H1 (cell line): ENCODE measurements around the gene ZNF385D. TPM values are rescaled to one million over a fixed set of nuclear protein-coding genes. Genes with fewer than 3 reads are reported as not detected.

ENCODE experiments used
- CTCF ChIA-PET: fragments of 300-600 bp; sonication (Branson Sonifier 250); formaldehyde crosslinking; loops from one replicate; lab custom pipeline; 2021; ENCODE audit not compliant: partially characterized antibody; lab: Charles Lee
- POLR2A ChIA-PET: fragments of 300-600 bp; sonication (Branson Sonifier 250); formaldehyde crosslinking; loops from one replicate; lab custom pipeline; 2021; ENCODE audit warnings: inconsistent platforms; ENCODE audit not compliant: partially characterized antibody; lab: Charles Lee
- DNase-seq, 2 experiments: peaks; one replicate each; pipeline versions ENCODE4 v3.0.0 to v3.0.0-alpha.2; 2010 to 2022; ENCODE audit warnings: low spot score in 2 of 2, low read depth in 1 of 2, mixed read lengths in 1 of 2
- FAIRE-seq: peaks from 2 replicates; lab custom pipeline; 2011; peaks lifted over from hg19 to GRCh38; lab: Jason Lieb, UNC
- H2AFZ ChIP-seq: 2 replicates; pipeline ENCODE4 v1.8.1; 2012; ENCODE audit warnings: low read length, inconsistent platforms
- H2AK5ac ChIP-seq: 2 replicates; pipeline ENCODE4 v1.6.1; 2013; ENCODE audit warnings: low read depth, low read length
- H2BK120ac ChIP-seq: replicated peaks from 2 replicates; pipeline ENCODE3; 2013; ENCODE audit warnings: low read depth, low read length, inconsistent platforms
- H2BK12ac ChIP-seq: 2 replicates; pipeline ENCODE4 v1.6.1; 2013; ENCODE audit warnings: low read depth, low read length
- H2BK15ac ChIP-seq: 2 replicates; pipeline ENCODE4 v1.6.1; 2013; ENCODE audit warnings: low read length
- H2BK20ac ChIP-seq: 2 replicates; pipeline ENCODE4 v1.6.1; 2013; ENCODE audit warnings: low read length
- H2BK5ac ChIP-seq: 2 replicates; pipeline ENCODE4 v1.6.1; 2013; ENCODE audit warnings: low read depth, low read length
- H3K14ac ChIP-seq: 2 replicates; pipeline ENCODE4 v1.6.1; 2013; ENCODE audit warnings: inconsistent platforms; ENCODE audit not compliant: insufficient read length
- H3K18ac ChIP-seq: 2 replicates; pipeline ENCODE4 v1.6.1; 2013; ENCODE audit warnings: low read length; ENCODE audit errors: extremely low read depth
- H3K23ac ChIP-seq: 2 replicates; pipeline ENCODE4 v1.6.1; 2013; ENCODE audit warnings: inconsistent platforms; ENCODE audit not compliant: insufficient read length
- H3K23me2 ChIP-seq: 2 replicates; pipeline ENCODE4 v1.6.1; 2013; ENCODE audit warnings: low read depth, low read length
- H3K27ac ChIP-seq: 2 replicates; pipeline ENCODE4 v1.6.1; 2011; ENCODE audit warnings: low read depth, low read length, inconsistent platforms
- H3K27me3 ChIP-seq, 4 experiments: replicated peaks in 1 of 4; 1 replicate in 1 of 4; 2 replicates in 3 of 4; pipeline versions ENCODE4 v1.6.1 to v1.8.1; 2011 to 2013; ENCODE audit warnings: low read length in 3 of 4, mild to moderate bottlenecking in 3 of 4, inconsistent platforms in 2 of 4, mixed read lengths in 2 of 4, moderate library complexity in 1 of 4; ENCODE audit not compliant: control insufficient read depth in 3 of 4, insufficient read depth in 3 of 4; ENCODE audit errors: extremely low read depth in 1 of 4
- H3K36me3 ChIP-seq, 4 experiments: 2 replicates each; pipeline versions ENCODE4 v1.6.1 to v1.8.1; 2011 to 2013; ENCODE audit warnings: mild to moderate bottlenecking in 4 of 4, low read length in 3 of 4, moderate library complexity in 2 of 4, control low read depth in 1 of 4, inconsistent platforms in 1 of 4; ENCODE audit not compliant: insufficient read depth in 4 of 4, control insufficient read depth in 2 of 4
- H3K4ac ChIP-seq: replicated peaks from 2 replicates; pipeline ENCODE3; 2013; ENCODE audit warnings: low read length, low read depth, mixed read lengths, inconsistent platforms; ENCODE audit not compliant: insufficient read length
- H3K4me1 ChIP-seq, 4 experiments: replicated peaks in 1 of 4; 1 replicate in 1 of 4; 2 replicates in 3 of 4; pipeline versions ENCODE4 v1.6.1 to v1.8.1; 2011 to 2013; ENCODE audit warnings: low read length in 3 of 4, inconsistent platforms in 2 of 4, mixed read lengths in 1 of 4; ENCODE audit not compliant: insufficient read depth in 4 of 4, control insufficient read depth in 3 of 4
- H3K4me2 ChIP-seq, 2 experiments: 2 replicates each; pipeline versions ENCODE4 v1.6.1 to v1.8.1; 2011 to 2013; ENCODE audit warnings: low read depth in 2 of 2, low read length in 2 of 2, control low read depth in 1 of 2, inconsistent platforms in 1 of 2, mild to moderate bottlenecking in 1 of 2; ENCODE audit not compliant: insufficient read depth in 1 of 2
- H3K4me3 ChIP-seq, 4 experiments: fragments of 200-600, 300-600 bp in 1 of 4; sonication (generic), shearing (Covaris generic), sonication (Bioruptor Twin) in 1 of 4; 2 replicates each; pipeline versions ENCODE4 v1.5.1 to v1.8.1; 2011 to 2016; ENCODE audit warnings: low read length in 4 of 4, low read depth in 3 of 4, control low read depth in 2 of 4, inconsistent platforms in 2 of 4, mild to moderate bottlenecking in 2 of 4, mixed read lengths in 1 of 4, moderate library complexity in 1 of 4; ENCODE audit not compliant: insufficient read depth in 2 of 4; ENCODE audit errors: extremely low read depth in 1 of 4
- H3K56ac ChIP-seq: replicated peaks from 2 replicates; pipeline ENCODE3; 2013; ENCODE audit warnings: low read depth, mild to moderate bottlenecking, mixed read lengths, low read length, inconsistent platforms; ENCODE audit not compliant: insufficient read length
- H3K79me1 ChIP-seq: 2 replicates; pipeline ENCODE4 v1.6.1; 2013; ENCODE audit warnings: low read depth, low read length, control low read depth
- H3K79me2 ChIP-seq, 2 experiments: 2 replicates each; pipeline versions ENCODE4 v1.6.1 to v1.8.1; 2012 to 2013; ENCODE audit warnings: low read length in 2 of 2, mild to moderate bottlenecking in 2 of 2, inconsistent platforms in 1 of 2; ENCODE audit not compliant: insufficient read depth in 2 of 2, control insufficient read depth in 1 of 2
- H3K9ac ChIP-seq, 4 experiments: replicated peaks in 1 of 4; 1 replicate in 1 of 4; 2 replicates in 3 of 4; pipeline versions ENCODE4 v1.6.1 to v1.8.1; 2011 to 2013; ENCODE audit warnings: low read depth in 3 of 4, low read length in 3 of 4, control low read depth in 2 of 4, mild to moderate bottlenecking in 2 of 4, moderate library complexity in 2 of 4, inconsistent platforms in 1 of 4; ENCODE audit errors: extremely low read depth in 1 of 4
- H3K9me3 ChIP-seq, 2 experiments: 2 replicates each; pipeline versions ENCODE4 v1.6.1 to v1.8.1; 2012 to 2013; ENCODE audit warnings: mild to moderate bottlenecking in 2 of 2, moderate library complexity in 2 of 2, control low read depth in 1 of 2, inconsistent platforms in 1 of 2, low read depth in 1 of 2, low read length in 1 of 2, mixed read lengths in 1 of 2; ENCODE audit not compliant: insufficient read depth in 2 of 2
- H4K20me1 ChIP-seq, 2 experiments: replicated peaks in 1 of 2; 2 replicates each; pipeline versions ENCODE3 to v1.8.1; 2011 to 2013; ENCODE audit warnings: inconsistent platforms in 2 of 2, low read length in 2 of 2, mild to moderate bottlenecking in 1 of 2; ENCODE audit not compliant: insufficient read depth in 2 of 2, control insufficient read depth in 1 of 2
- H4K5ac ChIP-seq: 2 replicates; pipeline ENCODE4 v1.6.1; 2013; ENCODE audit warnings: low read length, low read depth, mixed read lengths, inconsistent platforms; ENCODE audit not compliant: insufficient read length
- H4K8ac ChIP-seq: 2 replicates; pipeline ENCODE4 v1.8.0; 2013; ENCODE audit warnings: mild to moderate bottlenecking, moderate library complexity, low read length, inconsistent platforms; ENCODE audit not compliant: insufficient read depth; ENCODE audit errors: extremely low read depth
- H4K91ac ChIP-seq: replicated peaks from 2 replicates; pipeline ENCODE3; 2013; ENCODE audit warnings: low read length, mixed read lengths, inconsistent platforms; ENCODE audit not compliant: insufficient read length
- BRCA1 ChIP-seq: IDR thresholded peaks from 2 replicates; pipeline ENCODE4 v1.6.1; 2012; ENCODE audit warnings: low read depth, low read length, improper control_type of control experiment
- CHD1 ChIP-seq: IDR thresholded peaks from 2 replicates; pipeline ENCODE4 v1.6.1; 2012; ENCODE audit warnings: low read depth, low read length, improper control_type of control experiment
- CREB1 ChIP-seq: IDR thresholded peaks from 2 replicates; pipeline ENCODE4 v1.6.1; 2012; ENCODE audit warnings: inconsistent platforms
- CTBP2 ChIP-seq: IDR thresholded peaks from 2 replicates; pipeline ENCODE4 v1.7.0; 2011; ENCODE audit warnings: borderline replicate concordance, mild to moderate bottlenecking, moderate library complexity, mixed read lengths, low read length; ENCODE audit not compliant: insufficient read depth, insufficient read length
- HDAC6 ChIP-seq: IDR thresholded peaks from one replicate; pipeline ENCODE4 v1.7.1; 2012; ENCODE audit warnings: low read depth, mild to moderate bottlenecking, inconsistent platforms, low read length, moderate library complexity
- MAFK ChIP-seq: IDR thresholded peaks from 2 replicates; pipeline ENCODE4 v1.6.1; 2012; ENCODE audit warnings: low read depth, mild to moderate bottlenecking, improper control_type of control experiment, low read length
- POLR2AphosphoS5 ChIP-seq: IDR thresholded peaks from 2 replicates; pipeline ENCODE4 v1.6.1; 2011; ENCODE audit warnings: low read depth, low read length
- RAD21 ChIP-seq, 2 experiments: IDR thresholded peaks in 1 of 2; conservative IDR thresholded peaks in 1 of 2; 2 replicates each; pipeline ENCODE4 v1.6.1; 2011; ENCODE audit warnings: low read depth in 2 of 2, low read length in 2 of 2, improper control_type of control experiment in 1 of 2, inconsistent platforms in 1 of 2, mild to moderate bottlenecking in 1 of 2, moderate library complexity in 1 of 2
- RBBP5 ChIP-seq: IDR thresholded peaks from 2 replicates; pipeline ENCODE4 v1.7.1; 2012; ENCODE audit warnings: low read depth, mild to moderate bottlenecking, inconsistent platforms, low read length, moderate library complexity, borderline replicate concordance
- TBP ChIP-seq: IDR thresholded peaks from 2 replicates; pipeline ENCODE4 v1.6.1; 2011; ENCODE audit warnings: low read depth, low read length, improper control_type of control experiment
- YY1 ChIP-seq: IDR thresholded peaks from 2 replicates; pipeline ENCODE4 v1.6.1; 2011; ENCODE audit warnings: low read depth, mild to moderate bottlenecking, low read length
- WGBS, 2 experiments: shearing (Covaris generic) in 1 of 2; methylation state at CpG; one replicate each; pipeline versions ENCODE4 v1.1.6 to v1.1.7; 2013 to 2015; ENCODE audit warnings: low lambda C conversion rate in 2 of 2, mixed read lengths in 2 of 2, inconsistent platforms in 1 of 2, low coverage in 1 of 2, missing lambda C conversion rate in 1 of 2; ENCODE audit not compliant: insufficient replicate concordance in 2 of 2, insufficient coverage in 1 of 2, insufficient read length in 1 of 2; ENCODE audit errors: extremely low coverage in 1 of 2, missing lambda C conversion rate in 1 of 2; 5-methylcytosine and 5-hydroxymethylcytosine counted together
- polyA plus RNA-seq, 7 experiments: library from polyadenylated mRNA; depleted of rRNA in 3 of 7; stranded (reverse) in 5 of 7; unstranded in 2 of 7; fragments of >200 nt in 5 of 7; fragments of 200-250 nt in 2 of 7; gene quantifications; 1 replicate in 5 of 7; 2 replicates in 1 of 7; 4 replicates in 1 of 7; pipeline versions ENCODE4 v1.2.1 to v1.2.3, GENCODE V29; 2011 to 2013; ENCODE audit warnings: missing spikeins in 2 of 7, mixed read lengths in 2 of 7
- total RNA-seq: library from RNA; stranded (reverse); fragmentation: NEBNext Ultra II Directional; extraction: Animal tissue kit (Norgen Biotek cat#: 25700); gene quantifications from 2 replicates; pipeline ENCODE4 v1.2.1, GENCODE V29; 2021

ZNF385D gene
- total and polyA plus RNA-seq, 2 of the 8 experiments (the other 6 are each of a cell fraction or from before 2014, with no cell fraction given): 5.9 to 10.8 TPM

DNA sequence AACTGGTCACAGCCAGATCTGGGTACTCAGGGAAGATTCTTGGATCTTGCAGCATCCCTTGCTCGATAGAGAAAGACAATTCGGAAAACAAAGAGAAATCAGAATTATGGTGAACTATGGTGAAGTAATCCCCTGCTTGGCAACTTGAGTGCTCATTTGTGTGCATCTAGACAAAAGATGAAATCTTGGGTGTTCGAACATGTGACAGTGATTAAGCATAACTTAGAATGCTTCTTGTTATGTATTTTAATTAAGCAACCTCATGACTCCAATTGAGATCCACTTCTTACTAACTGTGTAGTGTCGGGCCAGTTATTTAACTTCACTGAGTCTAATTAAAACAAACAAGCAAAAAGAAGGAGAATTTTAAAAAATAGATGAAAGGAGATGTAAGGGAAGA lies 56.5 kb downstream of the ZNF385D start:
- Histone ChIP-seq H3K18ac (no peak overlapping the region), H3K79me2 (no peaks in the 10 kb centered on the region), H2BK5ac (no peak overlapping the region), H3K9me3 (no peaks in the 10 kb centered on the region), H2AK5ac (no peak overlapping the region), H3K4me3 (no peak overlapping the region), H2AFZ (no peak overlapping the region), H2BK12ac (no peak overlapping the region), H3K36me3 (no peaks in the 10 kb centered on the region), H3K23me2 (no peaks in the 10 kb centered on the region), H3K23ac (no peak overlapping the region), H3K56ac (no peak overlapping the region), H2BK15ac (no peak overlapping the region), H3K9ac (no peak overlapping the region), H3K4me2 (no peak overlapping the region), H3K4me1 (no peaks in the 10 kb centered on the region), H4K5ac (no peak overlapping the region), H4K91ac (no peak overlapping the region), H3K14ac (no peak overlapping the region), H3K27ac (no peak overlapping the region), H3K27me3 (no peaks in the 10 kb centered on the region), H2BK120ac (no peak overlapping the region), H3K79me1 (no peaks in the 10 kb centered on the region), H3K4ac (no peak overlapping the region), H2BK20ac (no peak overlapping the region), H4K20me1 (no peaks in the 10 kb centered on the region), H4K8ac (no peak overlapping the region)
- CTCF ChIA-PET: no interaction called here
- no peak for DNase-seq
- WGBS, 2 experiments: 88% methylated on average over 4 of the region's 4 CpGs; no CpG with 5 or more reads in 1 of the 2 experiments
- FAIRE-seq: no peak
- POLR2A ChIA-PET: no interaction called here
- TF ChIP-seq RAD21 (IDR thresholded peaks at IDR 0.05 in 1 of 2, conservative IDR thresholded peaks at IDR 0.05 in 1 of 2; ENCODE audit: low read depth in 2 of 2, low read length in 2 of 2) (no peak), CTBP2 (no peak), CREB1 (no peak), BRCA1 (no peak), RBBP5 (no peak), TBP (no peak), CHD1 (no peak), HDAC6 (no peak), MAFK (no peak), YY1 (no peak), POLR2AphosphoS5 (no peak)
